ENCODE measurements around the gene LSM3. TPM values are rescaled to one million over a fixed set of nuclear protein-coding genes. Genes with fewer than 3 reads are reported as not detected.
A peak's percentile ranks its signal among the peaks of the same experiment; 100 is the strongest.

Gene LSM3
- total RNA-seq, 2 experiments from 2014 or later: 16.5 to 18.9 TPM

GRCh38 chr3:14239940-14240339, 61.3 kb downstream of the LSM3 start:
- H3K27me3 Mint-ChIP-seq: peaks cover 18% of the 10 kb centered on the region
- CTCF ChIA-PET: interaction anchor here (1.9 kb wide), 1 partner anchor 9 kb away, joined by 4 read pairs; no protein-coding TSS in a partner anchor

GRCh38 chr3:14240366-14240765, 61.7 kb downstream of the LSM3 start:
- Mint-ChIP-seq H3K27ac (no peak overlapping the region), H3K4me1 (no peaks in the 10 kb centered on the region), H3K27me3 (peaks cover 18% of the 10 kb centered on the region), H3K4me3 (no peak overlapping the region), H3K36me3 (no peaks in the 10 kb centered on the region), H3K9me3 (ENCODE audit: low read depth) (no peaks in the 10 kb centered on the region)
- CTCF ChIA-PET: interaction anchor here (0.7 to 1.9 kb wide), 2 partner anchors 9 to 15 kb away, joined by 3 to 4 read pairs; no protein-coding TSS in a partner anchor
- DNase-seq (no peak), ATAC-seq (no peak)

More at GRCh38 chr3:14239940-14240339, 61.3 kb downstream of the LSM3 start:
- no peak overlapping the region for H3K27ac Mint-ChIP-seq
- H3K4me3 Mint-ChIP-seq: no peak overlapping the region
- no peaks in the 10 kb centered on the region for H3K36me3 Mint-ChIP-seq
- peaks cover 3% of the 10 kb centered on the region for H3K4me1 Mint-ChIP-seq
- DNase-seq (no peak), ATAC-seq (no peak)
- H3K9me3 Mint-ChIP-seq (ENCODE audit: low read depth): no peaks in the 10 kb centered on the region

- no peaks in the 10 kb centered on the region for H3K4me1 Mint-ChIP-seq
- no peaks in the 10 kb centered on the region for H3K36me3 Mint-ChIP-seq
- no peak overlapping the region for H3K4me3 Mint-ChIP-seq
- peaks cover 18% of the 10 kb centered on the region for H3K27me3 Mint-ChIP-seq
- no peak overlapping the region for H3K27ac Mint-ChIP-seq
- ATAC-seq: no peak
- CTCF ChIA-PET: interaction anchor here (1.0 to 1.8 kb wide), 2 partner anchors 11 to 38 kb away, joined by 3 to 6 read pairs; no protein-coding TSS in a partner anchor
- no peaks in the 10 kb centered on the region for H3K9me3 Mint-ChIP-seq (ENCODE audit: low read depth)
- DNase-seq: no peak
Measured at GRCh38 chr3:14241716-14242115, 63.1 kb downstream of the LSM3 start.

- no peaks in the 10 kb centered on the region for H3K36me3 Mint-ChIP-seq
- H3K27me3 Mint-ChIP-seq: peaks cover 22% of the 10 kb centered on the region
- H3K27ac Mint-ChIP-seq: no peak overlapping the region
- no peaks in the 10 kb centered on the region for H3K9me3 Mint-ChIP-seq (ENCODE audit: low read depth)
- no peak overlapping the region for H3K4me3 Mint-ChIP-seq
- ATAC-seq (no peak), DNase-seq (peak; percentile 26)
- no peaks in the 10 kb centered on the region for H3K4me1 Mint-ChIP-seq
- CTCF ChIA-PET: interaction anchor here (1.0 to 1.8 kb wide), 3 partner anchors 10 to 39 kb away, joined by 3 to 6 read pairs (median 3); no protein-coding TSS in a partner anchor
Measured at GRCh38 chr3:14242490-14243311, 64.1 kb downstream of the LSM3 start.

GRCh38 chr3:14243782-14244181, 65.2 kb downstream of the LSM3 start:
- Mint-ChIP-seq H3K9me3 (ENCODE audit: low read depth) (no peaks in the 10 kb centered on the region), H3K27ac (no peak overlapping the region), H3K27me3 (peaks cover 19% of the 10 kb centered on the region), H3K4me3 (no peak overlapping the region), H3K36me3 (no peaks in the 10 kb centered on the region), H3K4me1 (no peaks in the 10 kb centered on the region)
- ATAC-seq (no peak), DNase-seq (peak; percentile 27)
- CTCF ChIA-PET: interaction anchor here (1.4 kb wide), 1 partner anchor 40 kb away, joined by 3 read pairs; no protein-coding TSS in a partner anchor

GRCh38 chr3:14244521-14245247, 66.1 kb downstream of the LSM3 start:
- H3K27me3 Mint-ChIP-seq: peaks cover 15% of the 10 kb centered on the region
- no peaks in the 10 kb centered on the region for H3K4me1 Mint-ChIP-seq
- H3K36me3 Mint-ChIP-seq: no peaks in the 10 kb centered on the region
- H3K9me3 Mint-ChIP-seq (ENCODE audit: low read depth): no peaks in the 10 kb centered on the region
- DNase-seq: no peak
- CTCF ChIA-PET: interaction anchor here (1.4 kb wide), 1 partner anchor 41 kb away, joined by 3 read pairs; no protein-coding TSS in a partner anchor
- H3K4me3 Mint-ChIP-seq: no peak overlapping the region
- H3K27ac Mint-ChIP-seq: no peak overlapping the region
- ATAC-seq: no peak

GRCh38 chr3:14245248-14245639, 66.6 kb downstream of the LSM3 start:
- CTCF ChIA-PET: no interaction called here
- DNase-seq (no peak), ATAC-seq (no peak)
- peaks cover 11% of the 10 kb centered on the region for H3K27me3 Mint-ChIP-seq
- H3K36me3 Mint-ChIP-seq: no peaks in the 10 kb centered on the region
- no peak overlapping the region for H3K27ac Mint-ChIP-seq
- H3K9me3 Mint-ChIP-seq (ENCODE audit: low read depth): no peaks in the 10 kb centered on the region
- no peaks in the 10 kb centered on the region for H3K4me1 Mint-ChIP-seq
- H3K4me3 Mint-ChIP-seq: no peak overlapping the region

- H3K27me3 Mint-ChIP-seq: peaks cover 7% of the 10 kb centered on the region
- CTCF ChIA-PET: interaction anchor here (1.5 kb wide), 1 partner anchor 221 kb away, joined by 3 read pairs; no protein-coding TSS in a partner anchor
- H3K27ac Mint-ChIP-seq: no peak overlapping the region
- no peaks in the 10 kb centered on the region for H3K9me3 Mint-ChIP-seq (ENCODE audit: low read depth)
- H3K4me3 Mint-ChIP-seq: no peak overlapping the region
- H3K4me1 Mint-ChIP-seq: no peaks in the 10 kb centered on the region
- no peaks in the 10 kb centered on the region for H3K36me3 Mint-ChIP-seq
- no peak for ATAC-seq
- DNase-seq: no peak
Measured at GRCh38 chr3:14245822-14246221, 67.2 kb downstream of the LSM3 start.

- DNase-seq (no peak), ATAC-seq (no peak)
- CTCF ChIA-PET: interaction anchor here (1.5 kb wide), 1 partner anchor 221 kb away, joined by 3 read pairs; no protein-coding TSS in a partner anchor
- Mint-ChIP-seq H3K36me3 (no peaks in the 10 kb centered on the region), H3K4me3 (no peak overlapping the region), H3K27me3 (peaks cover 7% of the 10 kb centered on the region), H3K4me1 (no peaks in the 10 kb centered on the region), H3K9me3 (ENCODE audit: low read depth) (no peaks in the 10 kb centered on the region), H3K27ac (no peak overlapping the region)
Measured at GRCh38 chr3:14246414-14246813, 67.8 kb downstream of the LSM3 start.

GRCh38 chr3:14248477-14248848, 69.8 kb downstream of the LSM3 start:
- Mint-ChIP-seq H3K36me3 (no peaks in the 10 kb centered on the region), H3K27ac (no peak overlapping the region), H3K27me3 (peaks cover 4% of the 10 kb centered on the region), H3K9me3 (ENCODE audit: low read depth) (no peaks in the 10 kb centered on the region), H3K4me3 (no peak overlapping the region), H3K4me1 (no peaks in the 10 kb centered on the region)
- CTCF ChIA-PET: interaction anchor here (1.3 kb wide), 1 partner anchor 13 kb away, joined by 4 read pairs; no protein-coding TSS in a partner anchor
- DNase-seq: no peak
- ATAC-seq: no peak

- Mint-ChIP-seq H3K27me3 (peaks cover 4% of the 10 kb centered on the region), H3K27ac (no peak overlapping the region), H3K36me3 (no peaks in the 10 kb centered on the region), H3K9me3 (ENCODE audit: low read depth) (no peaks in the 10 kb centered on the region), H3K4me3 (no peak overlapping the region), H3K4me1 (no peaks in the 10 kb centered on the region)
- CTCF ChIA-PET: interaction anchor here (1.3 kb wide), 2 partner anchors 12 to 14 kb away, joined by 3 to 4 read pairs; no protein-coding TSS in a partner anchor
- no peak for DNase-seq
- no peak for ATAC-seq
Measured at GRCh38 chr3:14248849-14249523, 70.4 kb downstream of the LSM3 start.
